ENCODE measurements around the gene PDK3.

The PDK3 gene

DNA sequence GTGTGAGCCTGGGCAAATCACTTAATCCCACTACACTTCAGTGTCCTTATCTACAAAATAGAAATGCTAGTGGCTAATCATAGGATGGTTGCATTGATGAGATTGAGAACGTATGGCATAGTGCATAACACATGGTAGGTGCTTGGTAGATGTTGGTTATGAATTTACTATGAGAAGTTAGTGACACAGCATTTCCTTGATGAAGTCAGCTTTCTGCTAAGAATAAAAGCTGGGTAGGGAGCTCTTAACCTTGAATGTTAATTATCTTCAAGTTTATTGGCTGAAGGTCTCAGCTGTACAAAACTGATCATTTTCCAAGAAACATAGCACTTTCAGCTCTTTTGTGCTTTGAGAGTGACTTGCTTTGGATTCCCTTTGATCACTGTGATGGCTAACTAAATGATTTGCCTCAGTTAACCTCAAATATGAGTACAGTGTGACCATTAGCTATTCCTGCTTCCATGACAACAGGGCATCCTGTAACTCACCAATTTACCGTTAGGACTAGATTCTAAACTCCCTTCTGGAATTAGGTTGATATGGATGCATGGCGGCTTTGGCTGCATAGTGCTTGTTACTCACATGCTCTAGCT is 17.8 kb downstream of the PDK3 start:
- no peak for DNase-seq (ENCODE audit: low spot score)

DNA sequence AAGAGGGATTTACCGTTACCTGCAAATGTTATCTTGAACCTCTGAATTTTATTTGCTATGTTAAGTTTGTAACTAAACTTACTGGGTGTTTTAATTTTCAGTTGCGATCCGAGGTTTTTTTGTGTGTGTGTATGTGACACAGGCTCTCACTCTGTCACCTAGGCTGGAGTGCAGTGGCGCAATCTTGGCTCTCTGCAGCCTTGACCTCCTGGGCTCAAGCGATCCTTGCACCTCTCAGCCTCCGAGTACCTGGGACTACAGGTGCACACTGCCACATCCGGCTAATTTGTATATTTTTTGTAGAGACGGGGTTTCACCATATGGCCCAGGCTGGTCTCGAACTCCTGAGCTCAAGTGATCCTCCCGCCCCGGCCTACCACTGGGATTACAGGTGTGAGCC is 18.5 kb downstream of the PDK3 start:
- DNase-seq (ENCODE audit: low spot score) = no peak

DNA sequence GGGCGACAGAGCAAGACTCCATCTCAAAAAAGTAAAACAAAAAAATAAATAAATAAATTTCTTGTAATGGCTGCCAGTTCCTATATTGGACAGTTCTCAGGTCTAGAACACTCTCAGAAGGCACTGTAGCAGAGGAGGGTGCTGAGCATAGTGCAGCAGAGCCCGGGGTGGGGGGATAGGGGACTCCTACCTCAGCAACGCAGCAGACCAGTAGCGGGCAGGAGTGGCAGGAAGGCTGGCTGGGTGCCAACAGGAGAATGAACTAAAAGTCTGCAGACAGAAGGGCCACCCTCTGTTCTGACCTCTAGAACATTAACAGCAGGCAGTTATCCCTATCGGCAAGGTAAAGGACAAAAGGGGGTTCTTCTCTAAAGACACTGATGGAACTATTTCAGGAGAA is 20.2 kb downstream of the PDK3 start:
- DNase-seq (ENCODE audit: low spot score) = no peak

- no peak for DNase-seq (ENCODE audit: low spot score)
These were observed 21.0 kb downstream of the PDK3 start for GRCh38 chrX:24485976-24486680.

DNA sequence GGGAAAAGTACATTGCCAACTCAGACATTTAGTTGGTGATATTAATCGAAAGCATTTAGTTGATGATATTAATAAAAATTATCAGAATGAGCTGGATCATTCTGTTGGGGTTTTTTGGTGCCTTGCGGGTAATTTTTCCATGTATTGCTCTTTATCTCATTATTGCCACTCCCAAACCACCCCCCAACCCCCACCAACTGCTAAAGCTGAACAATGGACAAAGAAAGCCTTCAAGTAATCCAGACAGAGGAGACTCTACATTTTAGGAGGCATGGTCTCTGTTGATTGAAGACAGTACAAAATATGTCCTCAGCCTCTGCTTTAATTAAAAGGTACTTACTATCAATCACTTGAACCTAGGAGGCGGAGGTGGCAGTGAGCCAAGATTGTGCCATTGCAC is 22.5 kb downstream of the PDK3 start:
- no peak for DNase-seq (ENCODE audit: low spot score)

GRCh38 chrX:24491741-24492140 is 26.7 kb downstream of the PDK3 start:
- DNase-seq (ENCODE audit: low spot score) = no peak

GRCh38 chrX:24493740-24494581 is 28.9 kb downstream of the PDK3 start:
- DNase-seq (ENCODE audit: low spot score) = no peak

DNA sequence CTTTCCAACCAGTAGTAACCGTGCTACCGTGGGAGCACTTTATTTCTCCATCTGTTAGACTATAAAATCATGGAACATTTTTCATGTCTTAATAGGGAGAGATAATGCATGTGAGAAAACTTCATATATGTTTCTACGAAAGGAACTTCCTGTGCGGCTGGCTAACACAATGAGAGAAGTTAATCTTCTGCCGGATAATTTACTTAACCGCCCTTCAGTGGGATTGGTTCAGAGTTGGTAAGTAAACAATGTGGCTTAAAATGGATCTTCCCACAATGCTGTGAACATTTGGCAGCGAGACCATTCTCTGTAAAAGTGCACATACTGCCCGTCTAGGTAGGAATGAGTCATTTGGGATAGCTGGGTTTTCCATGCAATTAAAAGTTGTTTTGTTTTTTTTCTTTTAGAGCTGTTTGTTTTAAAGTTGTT is 29.6 kb downstream of the PDK3 start:
- DNase-seq (ENCODE audit: low spot score) = peak; percentile 45

- DNase-seq (ENCODE audit: low spot score) = no peak
These were observed 30.6 kb downstream of the PDK3 start for GRCh38 chrX:24495700-24496099.

GRCh38 chrX:24498181-24498580 is 33.1 kb downstream of the PDK3 start:
- no peak for DNase-seq (ENCODE audit: low spot score)

GRCh38 chrX:24498975-24499374 is 33.9 kb downstream of the PDK3 start:
- peak; percentile 3 for DNase-seq (ENCODE audit: low spot score)

DNA sequence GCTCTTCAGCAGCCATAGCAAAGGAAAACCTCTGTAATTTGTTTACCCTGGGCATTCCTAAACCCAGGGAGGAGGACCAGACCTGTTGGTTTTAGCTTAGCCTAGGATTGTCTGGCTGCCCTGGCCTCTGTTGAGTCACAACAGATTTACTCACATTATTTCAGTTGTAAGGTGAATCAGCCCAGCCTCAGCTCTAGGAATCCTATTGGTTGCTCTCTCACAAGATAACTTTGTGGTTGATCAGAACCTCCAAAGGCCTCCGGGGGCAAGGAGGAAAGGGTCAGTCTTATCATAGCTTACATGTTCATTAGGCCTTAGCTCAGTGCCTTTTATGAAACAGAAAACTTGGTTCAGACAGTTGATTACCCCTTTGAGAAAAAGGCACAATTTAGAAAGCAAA is 41.0 kb downstream of the PDK3 start:
- DNase-seq (ENCODE audit: low spot score) = peak; percentile 5

- no peak for DNase-seq (ENCODE audit: low spot score)
These were observed 43.3 kb downstream of the PDK3 start for GRCh38 chrX:24508375-24508774.

DNA sequence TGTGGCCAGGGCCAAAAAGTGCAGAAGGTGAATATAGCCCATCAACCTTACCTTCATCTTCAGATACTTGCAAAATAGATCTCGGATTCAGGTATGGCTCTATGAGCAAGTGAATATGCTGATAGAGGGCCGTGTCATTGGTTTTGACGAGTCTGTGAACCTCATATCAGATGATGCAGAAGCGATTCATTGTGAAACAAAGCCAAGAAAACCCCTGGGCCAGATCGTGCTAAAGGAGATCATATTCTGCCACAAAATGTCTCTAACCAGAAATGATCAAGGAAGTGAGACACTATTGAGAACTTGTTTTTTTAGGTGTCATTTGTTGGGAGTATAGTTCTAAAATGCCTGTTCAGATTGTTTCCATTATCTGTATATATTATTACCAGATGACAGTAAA is 48.3 kb downstream of the PDK3 start:
- no peak for DNase-seq (ENCODE audit: low spot score)

- no peak for DNase-seq (ENCODE audit: low spot score)
These were observed 50.4 kb downstream of the PDK3 start for GRCh38 chrX:24515447-24515846.

DNA sequence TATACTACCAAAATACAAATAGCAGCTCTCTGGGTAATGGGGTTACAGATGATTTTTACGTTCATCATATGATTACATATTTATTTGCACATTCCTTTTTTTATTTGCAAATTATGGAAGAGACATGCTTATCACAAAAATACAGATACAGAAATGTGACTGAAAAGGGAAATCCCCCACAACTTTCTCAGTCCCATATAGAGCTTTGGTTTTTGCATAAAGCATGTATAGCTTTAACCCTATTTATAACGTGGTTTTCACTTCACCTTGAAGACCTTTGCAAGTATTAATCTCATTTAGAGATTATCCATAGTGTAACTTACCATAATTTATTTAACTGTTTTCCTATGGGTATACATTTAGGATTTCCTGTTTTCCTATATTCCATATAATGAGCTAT is 55.4 kb downstream of the PDK3 start:
- DNase-seq (ENCODE audit: low spot score) = no peak

GRCh38 chrX:24525455-24525854 is 60.4 kb downstream of the PDK3 start:
- no peak for DNase-seq (ENCODE audit: low spot score)

DNA sequence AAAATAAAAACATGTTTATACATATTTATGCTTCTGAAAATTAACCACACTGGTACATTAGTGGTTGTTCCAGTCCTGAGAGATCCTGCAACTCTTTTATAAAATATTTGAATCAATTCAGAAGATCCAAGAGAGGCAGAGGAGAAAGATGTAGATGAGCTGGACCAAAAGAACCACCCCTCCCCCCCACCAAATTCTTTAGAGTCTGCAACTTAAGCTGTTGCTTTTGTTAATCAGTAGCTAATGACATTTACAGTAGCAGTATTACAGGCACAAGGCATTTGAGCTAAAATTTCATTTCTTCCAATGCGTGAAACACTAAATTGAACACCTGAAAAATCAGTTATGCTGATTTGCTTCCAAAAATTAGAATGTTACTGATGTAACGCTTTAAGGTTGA is 61.5 kb downstream of the PDK3 start:
- DNase-seq (ENCODE audit: low spot score) = no peak

- DNase-seq (ENCODE audit: low spot score) = no peak
These were observed 63.5 kb downstream of the PDK3 start for GRCh38 chrX:24528605-24529004.

DNA sequence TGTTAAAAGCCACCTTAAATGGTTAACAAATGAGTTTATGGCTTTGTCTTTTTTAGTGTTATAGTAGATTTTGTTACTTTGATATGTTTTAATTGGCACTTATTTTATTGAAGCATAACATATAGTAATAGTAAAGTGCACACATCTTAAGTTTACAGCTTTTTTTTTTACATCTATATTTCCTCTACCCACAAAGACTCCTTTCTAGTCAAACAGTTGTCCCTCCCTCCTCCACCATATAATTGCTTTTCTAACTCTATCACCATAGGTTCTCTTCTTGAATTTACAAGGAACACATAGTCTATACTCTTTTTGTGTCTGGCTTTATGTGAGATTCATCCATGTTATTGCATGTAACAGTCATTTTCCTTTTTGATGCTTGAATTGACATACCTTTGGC is 71.5 kb downstream of the PDK3 start:
- no peak for DNase-seq (ENCODE audit: low spot score)

DNA sequence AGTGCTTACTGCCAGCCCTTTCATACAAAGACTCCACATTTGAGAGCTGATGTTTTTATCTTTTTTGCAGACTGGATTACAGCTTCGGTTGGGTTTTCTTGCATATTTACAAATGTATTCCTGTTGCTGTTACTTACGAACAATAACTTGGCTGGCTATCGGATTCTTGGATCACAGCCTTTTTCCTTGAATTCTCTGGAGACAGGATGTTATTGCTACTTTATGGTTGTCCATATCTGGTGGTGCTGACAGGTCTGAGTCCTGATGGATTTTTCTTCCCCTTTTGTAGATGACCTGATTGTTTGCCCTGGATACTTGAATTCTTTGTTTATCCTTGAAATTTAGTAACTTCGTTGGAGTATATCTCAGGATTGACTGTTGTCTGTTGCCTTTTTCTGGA is 77.7 kb downstream of the PDK3 start:
- no peak for DNase-seq (ENCODE audit: low spot score)

DNA sequence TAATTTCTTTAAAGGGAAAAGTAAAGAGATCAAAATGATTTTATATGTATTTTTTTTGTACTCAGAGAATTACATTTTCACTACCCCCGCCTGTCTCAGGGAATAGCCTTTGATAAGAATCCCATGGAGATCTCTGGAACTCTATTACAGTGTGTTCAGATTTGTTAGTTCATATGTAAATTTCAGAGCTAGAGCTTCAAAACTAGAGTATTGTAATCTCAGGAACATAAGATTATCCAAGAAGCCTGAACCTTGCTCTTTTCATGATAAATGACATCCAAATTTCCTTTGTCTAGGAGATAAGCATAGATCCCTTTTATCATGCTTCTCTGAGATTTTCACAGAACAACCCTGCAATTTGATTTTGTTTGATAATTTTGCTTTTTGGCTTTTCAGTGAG is 82.9 kb downstream of the PDK3 start:
- DNase-seq (ENCODE audit: low spot score) = no peak

- no peak for DNase-seq (ENCODE audit: low spot score)
These were observed 85.1 kb downstream of the PDK3 start for GRCh38 chrX:24550166-24550565.

All from GM03348 (cell line).